ENCODE measurements around the gene DRGX.

- TF ChIP-seq GATA3 (IDR thresholded peaks at IDR 0.05; ENCODE audit: low read depth, low read length) (no peak), GATA2 (IDR thresholded peaks at IDR 0.05; ENCODE audit: low read depth, low read length) (no peak)
Measured at GRCh38 chr10:49318755-49319154, 77.1 kb downstream of the DRGX start.

All from SH-SY5Y (cell line).